ENCODE results near the gene PHACTR3.
A peak's percentile ranks its signal among the peaks of the same experiment; 100 is the strongest.

The PHACTR3 gene

DNA sequence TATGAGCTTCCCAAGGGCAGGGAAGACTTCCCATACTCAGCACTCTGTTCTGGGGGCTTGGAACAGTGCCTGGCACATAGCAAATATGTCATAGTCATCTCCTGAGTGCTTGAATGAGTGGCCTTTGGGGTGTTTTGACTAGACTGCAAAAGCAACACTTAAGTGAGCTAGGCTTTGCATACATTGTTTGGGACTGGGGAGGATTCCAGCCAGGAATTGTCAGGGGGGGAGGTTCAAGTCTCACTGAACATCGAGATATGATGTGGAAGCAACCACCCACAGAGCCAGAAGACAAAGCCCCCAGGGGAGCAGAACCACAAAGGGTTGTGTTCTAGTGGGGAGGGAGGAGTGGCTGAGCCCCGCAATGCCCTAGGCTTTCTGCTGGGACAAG, 230.7 kb downstream of the PHACTR3 start:
- TF ChIP-seq, protein P1, sequence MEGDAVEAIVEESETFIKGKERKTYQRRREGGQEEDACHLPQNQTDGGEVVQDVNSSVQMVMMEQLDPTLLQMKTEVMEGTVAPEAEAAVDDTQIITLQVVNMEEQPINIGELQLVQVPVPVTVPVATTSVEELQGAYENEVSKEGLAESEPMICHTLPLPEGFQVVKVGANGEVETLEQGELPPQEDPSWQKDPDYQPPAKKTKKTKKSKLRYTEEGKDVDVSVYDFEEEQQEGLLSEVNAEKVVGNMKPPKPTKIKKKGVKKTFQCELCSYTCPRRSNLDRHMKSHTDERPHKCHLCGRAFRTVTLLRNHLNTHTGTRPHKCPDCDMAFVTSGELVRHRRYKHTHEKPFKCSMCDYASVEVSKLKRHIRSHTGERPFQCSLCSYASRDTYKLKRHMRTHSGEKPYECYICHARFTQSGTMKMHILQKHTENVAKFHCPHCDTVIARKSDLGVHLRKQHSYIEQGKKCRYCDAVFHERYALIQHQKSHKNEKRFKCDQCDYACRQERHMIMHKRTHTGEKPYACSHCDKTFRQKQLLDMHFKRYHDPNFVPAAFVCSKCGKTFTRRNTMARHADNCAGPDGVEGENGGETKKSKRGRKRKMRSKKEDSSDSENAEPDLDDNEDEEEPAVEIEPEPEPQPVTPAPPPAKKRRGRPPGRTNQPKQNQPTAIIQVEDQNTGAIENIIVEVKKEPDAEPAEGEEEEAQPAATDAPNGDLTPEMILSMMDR (IDR thresholded peaks at IDR 0.05; ENCODE audit: poor library complexity, severe bottlenecking), result no peak
- ATAC-seq (ENCODE audit: low read depth) (no peak), DNase-seq (ENCODE audit: low spot score) (no peak)
- H3K27me3 ChIP-seq (ENCODE audit: insufficient read depth, poor library complexity, severe bottlenecking), result no peaks in the 10 kb centered on the region
- H3K4me3 ChIP-seq (ENCODE audit: severe bottlenecking), result no peak overlapping the region
- peak overlapping the region; percentile 86 for H3K27ac ChIP-seq (ENCODE audit: poor library complexity, severe bottlenecking)
- no peaks in the 10 kb centered on the region for H3K9me3 ChIP-seq (ENCODE audit: severe bottlenecking)
- peaks cover 73% of the 10 kb centered on the region for H3K4me1 ChIP-seq (ENCODE audit: insufficient read depth, poor library complexity, severe bottlenecking)
- peaks cover 26% of the 10 kb centered on the region for H3K36me3 ChIP-seq (ENCODE audit: low read depth)

DNA sequence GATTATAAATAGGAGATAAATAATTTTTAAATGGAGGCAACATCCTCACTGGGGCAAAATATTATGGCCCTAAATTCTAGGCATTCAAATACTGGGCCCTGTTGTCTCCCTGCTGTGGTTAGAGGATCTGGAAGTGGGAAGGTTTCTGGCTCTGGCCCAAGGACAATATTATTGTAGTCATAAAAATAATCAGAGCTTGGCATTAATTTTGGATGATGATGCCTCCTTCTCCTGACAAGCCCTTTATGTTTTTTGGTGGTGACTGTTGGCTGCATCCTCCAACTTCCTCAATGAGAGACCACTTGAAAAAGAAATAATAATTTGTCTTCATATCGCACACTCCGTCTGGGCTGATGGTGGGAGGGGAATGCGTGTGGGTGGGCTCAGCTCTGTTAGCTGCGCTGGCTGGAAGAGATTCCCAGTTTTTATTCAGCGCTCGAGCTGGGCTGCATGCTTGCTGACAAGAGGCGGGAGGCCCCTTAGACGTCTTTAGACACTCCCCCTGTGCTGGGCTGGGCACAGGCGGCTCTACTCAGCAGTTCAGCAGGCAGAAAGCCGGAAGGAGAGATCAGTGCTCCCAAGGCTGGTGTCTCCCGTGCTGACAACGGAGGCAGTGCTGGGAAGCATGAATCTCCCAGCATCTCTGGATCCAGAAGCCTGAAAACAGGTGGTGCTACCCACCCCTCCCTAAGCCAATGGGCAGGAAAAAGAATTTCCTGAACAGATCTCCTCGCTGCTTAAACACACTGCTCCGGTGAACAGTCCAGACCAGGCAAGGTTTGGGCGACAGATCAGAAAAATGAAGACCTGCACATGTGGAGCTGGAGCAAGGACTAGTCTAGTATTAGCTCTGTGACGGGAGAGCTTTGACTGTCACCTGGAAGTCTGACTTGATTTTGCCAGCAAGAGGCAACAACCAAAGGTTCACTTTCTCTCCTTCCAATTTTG, 231.4 kb downstream of the PHACTR3 start:
- Histone ChIP-seq H3K36me3 (ENCODE audit: low read depth) (peaks cover 31% of the 10 kb centered on the region), H3K9me3 (ENCODE audit: severe bottlenecking) (no peaks in the 10 kb centered on the region), H3K27me3 (ENCODE audit: insufficient read depth, poor library complexity, severe bottlenecking) (no peaks in the 10 kb centered on the region), H3K27ac (ENCODE audit: poor library complexity, severe bottlenecking) (peak overlapping the region; percentile 86), H3K4me1 (ENCODE audit: insufficient read depth, poor library complexity, severe bottlenecking) (peaks cover 68% of the 10 kb centered on the region), H3K4me3 (ENCODE audit: severe bottlenecking) (peak overlapping the region; percentile 32)
- DNase-seq (ENCODE audit: low spot score) (peak; percentile 95), ATAC-seq (ENCODE audit: low read depth) (peak; percentile 68)
- TF ChIP-seq, protein P1 (IDR thresholded peaks at IDR 0.05; ENCODE audit: poor library complexity, severe bottlenecking), result no peak

DNA sequence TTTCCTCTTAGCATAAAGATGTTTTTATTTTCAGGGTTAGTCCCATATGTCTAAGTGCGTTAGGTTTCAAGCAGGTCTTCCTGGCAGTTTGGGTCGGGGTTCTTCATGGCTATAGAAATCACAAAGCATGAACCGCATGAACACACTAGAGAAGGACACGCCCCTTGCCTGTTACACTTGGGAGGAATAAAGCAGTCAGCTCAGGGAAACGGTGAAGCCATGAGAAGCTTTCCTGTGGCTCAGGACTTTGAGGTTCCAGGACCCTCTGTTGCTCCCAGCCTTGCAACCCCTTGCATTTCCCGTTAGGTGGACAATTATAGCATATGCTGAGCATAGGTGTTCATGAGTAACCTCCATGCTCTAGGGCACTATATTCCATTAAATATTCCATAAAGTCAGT, 232.4 kb downstream of the PHACTR3 start:
- TF ChIP-seq, protein P1 (IDR thresholded peaks at IDR 0.05; ENCODE audit: poor library complexity, severe bottlenecking), result no peak
- Histone ChIP-seq H3K27me3 (ENCODE audit: insufficient read depth, poor library complexity, severe bottlenecking) (no peaks in the 10 kb centered on the region), H3K4me3 (ENCODE audit: severe bottlenecking) (peak overlapping the region; percentile 32), H3K4me1 (ENCODE audit: insufficient read depth, poor library complexity, severe bottlenecking) (peaks cover 58% of the 10 kb centered on the region), H3K27ac (ENCODE audit: poor library complexity, severe bottlenecking) (peak overlapping the region; percentile 86), H3K36me3 (ENCODE audit: low read depth) (peaks cover 41% of the 10 kb centered on the region), H3K9me3 (ENCODE audit: severe bottlenecking) (no peaks in the 10 kb centered on the region)
- peak; percentile 34 for ATAC-seq (ENCODE audit: low read depth)
- peak; percentile 79 for DNase-seq (ENCODE audit: low spot score)

DNA sequence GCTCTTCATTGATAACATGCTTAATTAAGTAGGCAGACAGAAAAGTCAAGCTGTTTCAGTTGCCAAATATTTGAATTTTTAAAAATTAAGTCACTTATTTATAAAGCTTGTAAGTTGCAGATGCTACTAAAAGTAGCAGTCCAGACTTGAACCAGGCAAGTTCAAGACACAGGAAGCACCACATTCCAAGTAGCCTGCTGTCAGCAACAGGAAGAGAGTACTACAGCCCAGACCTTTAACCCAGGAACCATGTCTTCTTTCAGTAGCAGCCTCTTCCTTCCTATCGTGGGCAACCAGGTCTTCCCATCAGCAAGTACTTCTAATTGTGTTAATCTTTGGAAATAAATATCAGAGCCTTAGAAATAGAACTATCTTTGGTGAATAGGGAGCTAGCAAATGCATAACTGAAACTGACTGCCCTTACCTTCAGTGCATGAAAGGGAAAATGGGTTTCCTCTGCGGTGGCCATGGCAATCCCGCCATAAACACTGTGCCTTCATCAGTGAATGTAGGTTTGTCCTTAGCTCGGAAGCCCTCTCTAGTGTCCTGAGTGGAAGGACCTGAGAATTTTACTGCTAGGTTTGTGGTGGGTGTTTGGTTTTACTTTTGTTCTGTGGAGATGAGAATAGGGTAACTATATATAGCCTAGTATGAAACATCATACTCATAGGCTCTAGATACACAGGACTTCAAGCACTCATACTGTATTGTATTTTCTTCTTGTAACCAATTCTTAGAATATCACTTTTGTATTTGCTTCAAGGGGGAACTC, 233.5 kb downstream of the PHACTR3 start:
- Histone ChIP-seq H3K27me3 (ENCODE audit: insufficient read depth, poor library complexity, severe bottlenecking) (no peaks in the 10 kb centered on the region), H3K4me3 (ENCODE audit: severe bottlenecking) (peak overlapping the region; percentile 32), H3K36me3 (ENCODE audit: low read depth) (peaks cover 52% of the 10 kb centered on the region), H3K4me1 (ENCODE audit: insufficient read depth, poor library complexity, severe bottlenecking) (peaks cover 51% of the 10 kb centered on the region), H3K9me3 (ENCODE audit: severe bottlenecking) (no peaks in the 10 kb centered on the region), H3K27ac (ENCODE audit: poor library complexity, severe bottlenecking) (peak overlapping the region; percentile 86)
- TF ChIP-seq, protein P1 (IDR thresholded peaks at IDR 0.05; ENCODE audit: poor library complexity, severe bottlenecking), result no peak
- peak; percentile 22; the same call in 1 of the 3 replicates for ATAC-seq (ENCODE audit: low read depth)
- no peak for DNase-seq (ENCODE audit: low spot score)
